NCI-H1694 (cell line): ENCODE measurements around the gene RAB28.

Experiments used
- DNase-seq: peaks from one replicate; lab custom pipeline; 2025; lab: John Stamatoyannopoulos, UW

Gene RAB28

GRCh38 chr4:13371048-13371447, 113.1 kb downstream of the RAB28 start:
- no peak for DNase-seq

GRCh38 chr4:13368217-13368616, 115.9 kb downstream of the RAB28 start:
- no peak for DNase-seq

GRCh38 chr4:13367691-13368090, 116.4 kb downstream of the RAB28 start:
- DNase-seq, result no peak

GRCh38 chr4:13367244-13367643, 116.9 kb downstream of the RAB28 start:
- DNase-seq, result no peak

- no peak for DNase-seq
These were observed 118.9 kb downstream of the RAB28 start for GRCh38 chr4:13365195-13365594.

- DNase-seq, result no peak
These were observed 119.5 kb downstream of the RAB28 start for GRCh38 chr4:13364653-13365052.

- DNase-seq, result no peak
These were observed 120.0 kb downstream of the RAB28 start for GRCh38 chr4:13364172-13364571.

GRCh38 chr4:13359809-13360208, 124.3 kb downstream of the RAB28 start:
- DNase-seq, result no peak

- no peak for DNase-seq
These were observed 128.8 kb downstream of the RAB28 start for GRCh38 chr4:13355111-13355880.

GRCh38 chr4:13349096-13349495, 135.0 kb downstream of the RAB28 start:
- no peak for DNase-seq

GRCh38 chr4:13348216-13348615, 135.9 kb downstream of the RAB28 start:
- no peak for DNase-seq

GRCh38 chr4:13347517-13348125, 136.5 kb downstream of the RAB28 start:
- DNase-seq, result no peak

- DNase-seq, result no peak
These were observed 139.9 kb downstream of the RAB28 start for GRCh38 chr4:13344216-13344615.

- no peak for DNase-seq
These were observed 143.5 kb downstream of the RAB28 start for GRCh38 chr4:13340672-13341071.

GRCh38 chr4:13331827-13332226, 152.3 kb downstream of the RAB28 start:
- no peak for DNase-seq

- no peak for DNase-seq
These were observed 154.2 kb downstream of the RAB28 start for GRCh38 chr4:13329963-13330362.

- DNase-seq, result no peak
These were observed 154.7 kb downstream of the RAB28 start for GRCh38 chr4:13329340-13329850.

GRCh38 chr4:13328591-13328990, 155.5 kb downstream of the RAB28 start:
- DNase-seq, result no peak

GRCh38 chr4:13327991-13328390, 156.1 kb downstream of the RAB28 start:
- DNase-seq, result no peak

- no peak for DNase-seq
These were observed 158.4 kb downstream of the RAB28 start for GRCh38 chr4:13325744-13326143.

- DNase-seq, result no peak
These were observed 160.2 kb downstream of the RAB28 start for GRCh38 chr4:13323921-13324320.

- DNase-seq, result no peak
These were observed 161.4 kb downstream of the RAB28 start for GRCh38 chr4:13322681-13323101.
